ENCODE measurements around the gene RHPN2.
"Not testable (repeated sequence)": the region's sequence is repeated elsewhere in the genome, so short reads cannot be mapped to it uniquely, and the experiment has no call there.

RHPN2 gene

DNA sequence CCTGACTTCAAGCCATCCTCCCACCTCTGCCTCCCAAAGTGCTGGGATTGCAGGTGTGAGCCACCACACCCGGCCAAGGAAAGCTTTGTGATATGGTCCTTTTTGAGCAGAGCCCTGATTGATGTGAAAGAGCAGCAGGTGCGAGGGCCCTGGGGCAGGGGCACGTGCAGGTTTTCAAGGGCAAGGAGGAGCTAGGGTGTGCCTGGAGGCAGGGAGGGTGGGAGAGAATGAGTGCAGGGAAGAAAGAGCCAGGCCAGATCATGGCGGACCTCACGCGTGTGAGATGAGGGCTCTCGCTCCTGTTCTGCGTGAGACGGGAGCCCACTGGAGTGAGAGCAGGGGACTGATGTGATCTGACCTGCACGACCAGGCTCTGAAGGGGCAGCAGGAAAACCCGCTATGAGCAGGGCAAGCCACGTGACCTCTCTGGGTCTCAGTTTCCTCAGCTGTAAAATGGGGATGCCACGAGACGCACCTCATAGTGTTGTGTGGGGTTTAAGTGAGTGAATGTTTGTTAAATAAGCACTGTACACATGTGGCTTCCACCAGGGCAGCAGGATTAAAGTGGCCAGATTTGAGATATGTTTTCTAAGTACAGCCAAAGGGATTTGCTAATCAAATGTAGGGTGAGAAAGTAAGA, 66.9 kb downstream of the RHPN2 start:
- Mint-ChIP-seq H3K9me3 (no peaks in the 10 kb centered on the region), H3K4me3 (no peak overlapping the region), H3K4me1 (peaks cover 5% of the 10 kb centered on the region), H3K27ac (peak overlapping the region; percentile 48), H3K27me3 (ENCODE audit: low read depth, poor library complexity) (peaks cover 3% of the 10 kb centered on the region), H3K36me3 (ENCODE audit: low read depth) (peaks cover 5% of the 10 kb centered on the region)
- no peak for DNase-seq
- TF ChIP-seq, protein P1, sequence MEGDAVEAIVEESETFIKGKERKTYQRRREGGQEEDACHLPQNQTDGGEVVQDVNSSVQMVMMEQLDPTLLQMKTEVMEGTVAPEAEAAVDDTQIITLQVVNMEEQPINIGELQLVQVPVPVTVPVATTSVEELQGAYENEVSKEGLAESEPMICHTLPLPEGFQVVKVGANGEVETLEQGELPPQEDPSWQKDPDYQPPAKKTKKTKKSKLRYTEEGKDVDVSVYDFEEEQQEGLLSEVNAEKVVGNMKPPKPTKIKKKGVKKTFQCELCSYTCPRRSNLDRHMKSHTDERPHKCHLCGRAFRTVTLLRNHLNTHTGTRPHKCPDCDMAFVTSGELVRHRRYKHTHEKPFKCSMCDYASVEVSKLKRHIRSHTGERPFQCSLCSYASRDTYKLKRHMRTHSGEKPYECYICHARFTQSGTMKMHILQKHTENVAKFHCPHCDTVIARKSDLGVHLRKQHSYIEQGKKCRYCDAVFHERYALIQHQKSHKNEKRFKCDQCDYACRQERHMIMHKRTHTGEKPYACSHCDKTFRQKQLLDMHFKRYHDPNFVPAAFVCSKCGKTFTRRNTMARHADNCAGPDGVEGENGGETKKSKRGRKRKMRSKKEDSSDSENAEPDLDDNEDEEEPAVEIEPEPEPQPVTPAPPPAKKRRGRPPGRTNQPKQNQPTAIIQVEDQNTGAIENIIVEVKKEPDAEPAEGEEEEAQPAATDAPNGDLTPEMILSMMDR (IDR thresholded peaks at IDR 0.05), result no peak

DNA sequence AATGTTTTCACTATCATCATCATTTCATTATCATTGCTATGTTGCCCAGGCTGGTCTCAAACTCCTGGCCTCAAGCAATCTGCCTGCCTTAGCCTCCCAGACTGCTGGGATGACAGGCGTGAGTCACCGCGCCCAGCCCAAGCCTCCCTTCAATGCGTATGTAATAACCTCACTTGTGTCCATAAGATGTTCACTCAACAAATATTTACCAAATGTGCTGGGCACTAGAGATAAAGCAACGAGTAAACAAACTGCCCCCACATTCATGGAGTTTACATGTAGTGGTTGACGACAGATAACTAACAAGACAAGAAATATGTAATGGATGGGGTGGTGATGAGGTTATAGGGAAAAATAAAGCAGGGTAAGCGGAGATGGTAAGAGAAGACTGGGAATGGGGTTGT, 67.6 kb downstream of the RHPN2 start:
- not testable (repeated sequence) for H3K4me3 Mint-ChIP-seq; H3K4me1 Mint-ChIP-seq; DNase-seq; H3K27me3 Mint-ChIP-seq (ENCODE audit: low read depth, poor library complexity); H3K9me3 Mint-ChIP-seq; H3K36me3 Mint-ChIP-seq (ENCODE audit: low read depth)
- H3K27ac Mint-ChIP-seq, result peak overlapping the region; percentile 5

DNA sequence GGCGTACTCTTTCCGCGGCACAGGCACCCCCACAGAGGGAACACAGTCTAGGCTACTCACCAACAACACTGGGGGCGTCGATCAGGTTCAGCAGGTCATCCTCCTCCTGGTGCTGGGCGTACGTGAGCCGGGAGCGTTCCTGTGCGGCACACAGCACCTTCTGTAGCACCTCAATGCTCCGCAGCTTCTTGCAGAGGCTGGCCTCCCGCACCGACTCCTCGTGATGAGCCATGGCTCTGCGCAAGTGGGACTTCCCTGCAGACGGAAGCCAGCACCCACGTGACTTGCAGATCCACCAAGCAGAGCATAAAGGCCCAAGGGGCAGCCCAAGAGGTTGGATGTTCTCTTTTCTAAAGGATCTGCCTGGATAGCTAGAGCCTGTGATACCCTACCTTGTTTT, 68.7 kb downstream of the RHPN2 start:
- not testable (repeated sequence) for H3K4me3 Mint-ChIP-seq; H3K27ac Mint-ChIP-seq; H3K9me3 Mint-ChIP-seq; H3K4me1 Mint-ChIP-seq; H3K27me3 Mint-ChIP-seq (ENCODE audit: low read depth, poor library complexity); H3K36me3 Mint-ChIP-seq (ENCODE audit: low read depth); DNase-seq

DNA sequence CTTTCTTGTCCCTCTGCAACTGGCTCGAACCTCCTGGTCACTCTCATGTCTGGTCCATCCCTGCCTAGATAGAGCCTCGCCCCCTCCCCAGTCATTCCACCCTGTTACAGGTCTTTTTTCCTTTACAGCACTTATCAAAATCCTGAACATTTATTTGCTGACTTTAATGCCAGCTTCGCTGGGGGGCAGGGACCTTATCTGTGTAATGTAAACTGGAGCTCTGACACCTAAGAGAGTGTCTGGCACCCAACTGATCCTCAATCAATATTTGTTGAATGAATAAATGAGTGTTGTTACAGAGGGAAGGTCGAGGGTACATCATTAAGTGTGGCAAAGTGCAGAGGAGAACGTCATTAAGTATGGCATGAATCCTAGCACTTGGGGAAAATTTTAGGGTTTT, 76.0 kb downstream of the RHPN2 start:
- Mint-ChIP-seq H3K27ac (no peak overlapping the region), H3K27me3 (ENCODE audit: low read depth, poor library complexity) (no peaks in the 10 kb centered on the region), H3K9me3 (no peaks in the 10 kb centered on the region), H3K4me1 (no peaks in the 10 kb centered on the region), H3K4me3 (no peak overlapping the region), H3K36me3 (ENCODE audit: low read depth) (no peaks in the 10 kb centered on the region)
- DNase-seq, result no peak
- TF ChIP-seq, protein P1 (IDR thresholded peaks at IDR 0.05), result no peak

DNA sequence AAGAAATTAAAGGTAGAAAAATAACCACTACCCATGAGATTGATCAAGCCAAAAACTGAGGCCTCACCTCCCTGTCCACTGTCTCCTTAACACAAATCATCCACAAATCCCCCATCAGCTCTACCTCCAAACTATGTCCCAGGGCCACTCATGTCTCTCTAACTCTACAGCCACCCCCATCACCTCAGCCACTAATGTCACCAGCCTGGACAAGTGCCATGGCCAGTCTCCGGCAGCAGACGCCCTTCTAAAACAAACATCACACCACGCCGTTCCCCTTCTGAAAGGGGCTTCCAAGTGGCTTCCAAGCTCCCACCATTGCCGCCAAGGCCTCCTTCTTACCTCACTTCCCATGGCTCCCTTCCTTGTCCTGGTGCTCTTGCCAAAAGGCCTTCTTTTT, 76.4 kb downstream of the RHPN2 start:
- H3K4me3 Mint-ChIP-seq; DNase-seq; H3K9me3 Mint-ChIP-seq; H3K27me3 Mint-ChIP-seq (ENCODE audit: low read depth, poor library complexity); H3K36me3 Mint-ChIP-seq (ENCODE audit: low read depth); H3K4me1 Mint-ChIP-seq: not testable (repeated sequence)
- peak overlapping the region; percentile 7 for H3K27ac Mint-ChIP-seq

DNA sequence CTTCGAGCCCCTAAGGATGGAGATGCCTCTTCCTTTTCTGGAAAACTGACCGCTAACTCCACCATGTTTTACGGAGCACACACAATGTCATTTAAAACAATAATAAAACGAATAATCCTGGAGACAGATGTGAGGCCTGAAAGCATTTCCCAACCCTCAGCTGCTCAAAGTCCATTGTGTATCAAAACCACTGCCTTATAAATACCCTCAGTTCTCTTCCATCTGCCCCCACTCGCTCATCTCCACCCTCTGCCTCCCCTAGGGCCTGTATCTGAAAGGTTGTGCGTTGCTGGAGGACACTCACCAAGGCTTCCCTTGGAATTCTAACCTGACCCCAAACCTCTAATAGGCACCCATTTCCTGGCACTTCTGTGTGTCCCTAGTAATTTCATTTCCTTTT, 82.2 kb downstream of the RHPN2 start:
- not testable (repeated sequence) for H3K27me3 Mint-ChIP-seq (ENCODE audit: low read depth, poor library complexity); H3K36me3 Mint-ChIP-seq (ENCODE audit: low read depth); H3K9me3 Mint-ChIP-seq; DNase-seq; H3K4me3 Mint-ChIP-seq; H3K4me1 Mint-ChIP-seq
- H3K27ac Mint-ChIP-seq, result peak overlapping the region; percentile 43

DNA sequence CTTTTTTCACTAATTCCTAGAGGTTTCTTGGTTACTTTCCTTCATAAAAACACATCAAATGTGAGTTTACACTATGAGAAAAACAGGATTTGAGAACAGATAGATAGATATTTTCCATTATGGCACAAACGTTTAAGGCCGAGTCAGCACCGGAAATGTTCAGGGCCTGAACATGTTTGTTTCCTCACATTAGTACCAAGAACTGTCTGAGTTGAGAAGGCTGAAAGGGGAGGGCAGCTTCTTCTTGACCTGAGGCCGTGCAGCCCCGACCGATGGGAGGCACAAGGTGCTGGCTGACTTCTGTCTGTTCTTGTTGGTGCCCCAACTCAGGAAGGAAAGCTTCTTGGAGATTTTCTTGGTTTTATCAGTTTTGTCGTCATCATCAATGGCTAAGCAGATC, 84.9 kb downstream of the RHPN2 start:
- not testable (repeated sequence) for H3K9me3 Mint-ChIP-seq; H3K4me1 Mint-ChIP-seq; H3K27me3 Mint-ChIP-seq (ENCODE audit: low read depth, poor library complexity); H3K36me3 Mint-ChIP-seq (ENCODE audit: low read depth); H3K4me3 Mint-ChIP-seq; DNase-seq; H3K27ac Mint-ChIP-seq

DNA sequence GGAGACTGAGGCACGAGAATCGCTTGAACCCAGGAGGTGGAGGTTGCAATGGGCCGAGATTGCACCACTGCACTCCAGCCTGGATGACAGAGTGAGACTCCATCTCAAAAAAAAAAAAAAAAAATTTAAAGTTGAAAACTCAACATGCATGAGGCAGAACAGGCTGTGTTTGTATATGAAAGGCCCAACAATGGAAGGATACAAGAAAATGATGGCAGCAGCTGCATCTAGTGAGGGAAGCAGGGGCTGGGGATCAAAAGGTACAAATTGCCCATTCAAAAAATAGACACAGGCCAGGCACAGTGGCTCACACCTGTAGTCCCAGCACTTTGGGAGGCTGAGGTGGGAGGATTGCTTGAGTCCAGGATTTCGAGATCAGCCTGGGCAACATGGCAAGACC, 86.9 kb downstream of the RHPN2 start:
- not testable (repeated sequence) for H3K36me3 Mint-ChIP-seq (ENCODE audit: low read depth); H3K4me3 Mint-ChIP-seq; H3K9me3 Mint-ChIP-seq; DNase-seq; H3K27me3 Mint-ChIP-seq (ENCODE audit: low read depth, poor library complexity); H3K4me1 Mint-ChIP-seq; H3K27ac Mint-ChIP-seq

DNA sequence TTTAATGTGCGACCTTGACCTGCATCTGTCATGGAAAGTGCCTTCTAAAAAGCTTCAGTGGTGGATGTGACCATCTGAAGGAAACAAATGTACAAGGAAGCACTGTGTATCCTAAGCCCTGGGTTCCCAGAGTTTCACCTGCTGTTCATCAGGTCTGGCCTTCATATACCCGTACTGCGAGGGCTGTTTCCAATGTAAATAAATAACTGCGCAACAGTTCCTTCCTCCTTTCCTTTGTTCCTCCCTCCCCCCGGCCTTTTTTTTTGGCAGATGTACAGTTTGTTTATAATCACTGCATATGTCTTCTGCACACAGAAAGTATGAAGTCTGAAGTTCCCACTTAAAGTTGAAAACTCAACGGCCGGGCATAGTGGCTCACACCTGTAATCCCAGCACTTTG, 87.4 kb downstream of the RHPN2 start:
- H3K9me3 Mint-ChIP-seq, result no peaks in the 10 kb centered on the region

More for the DNA sequence above, 87.4 kb downstream of the RHPN2 start:
- Mint-ChIP-seq H3K4me3 (no peak overlapping the region), H3K4me1 (peaks cover under 1% of the 10 kb centered on the region), H3K36me3 (ENCODE audit: low read depth) (peaks cover 5% of the 10 kb centered on the region), H3K27ac (no peak overlapping the region), H3K27me3 (ENCODE audit: low read depth, poor library complexity) (no peaks in the 10 kb centered on the region)
- DNase-seq, result no peak
- TF ChIP-seq, protein P1 (IDR thresholded peaks at IDR 0.05), result no peak
